HUES6 (cell line): ENCODE results near the gene CARNS1.

Source experiments
- H3K27ac ChIP-seq: 2 replicates; pipeline ENCODE4 v1.7.0; 2013; ENCODE audit warnings: low read depth, mild to moderate bottlenecking, low read length, inconsistent platforms
- H3K27me3 ChIP-seq: 2 replicates; pipeline ENCODE4 v1.6.1; 2013; ENCODE audit warnings: low read length; ENCODE audit not compliant: control insufficient read depth, insufficient read depth
- H3K36me3 ChIP-seq: 2 replicates; pipeline ENCODE4 v1.6.1; 2013; ENCODE audit warnings: low read length; ENCODE audit not compliant: control insufficient read depth, insufficient read depth
- H3K4me1 ChIP-seq: 2 replicates; pipeline ENCODE4 v1.6.1; 2013; ENCODE audit warnings: low read length; ENCODE audit not compliant: control insufficient read depth, insufficient read depth
- H3K4me3 ChIP-seq: 2 replicates; pipeline ENCODE4 v1.5.1; 2013; ENCODE audit warnings: low read depth, low read length
- H3K9ac ChIP-seq: one replicate; pipeline ENCODE4 v1.6.1; 2013; ENCODE audit warnings: mild to moderate bottlenecking, low read length
- H3K9me3 ChIP-seq: 2 replicates; pipeline ENCODE4 v1.6.1; 2013; ENCODE audit warnings: low read depth, low read length; ENCODE audit not compliant: control insufficient read depth, insufficient read depth

The CARNS1 gene

GRCh38 chr11:67441098-67441563 lies 25.7 kb downstream of the CARNS1 start:
- H3K27ac ChIP-seq: no peak overlapping the region
- H3K9ac ChIP-seq: no peak overlapping the region
- H3K4me3 ChIP-seq: no peak overlapping the region
- H3K9me3 ChIP-seq: no peaks in the 10 kb centered on the region
- H3K27me3 ChIP-seq: no peaks in the 10 kb centered on the region; the same call in 1 of the 2 replicates
- H3K36me3 ChIP-seq: peaks cover 40% of the 10 kb centered on the region
- peaks cover 15% of the 10 kb centered on the region for H3K4me1 ChIP-seq

GRCh38 chr11:67441731-67442351 lies 26.4 kb downstream of the CARNS1 start:
- Histone ChIP-seq H3K9me3 (no peaks in the 10 kb centered on the region), H3K27me3 (no peaks in the 10 kb centered on the region; the same call in 1 of the 2 replicates), H3K9ac (peak overlapping the region; percentile 95), H3K4me1 (peaks cover 10% of the 10 kb centered on the region), H3K4me3 (peak overlapping the region; percentile 90; the same call in 1 of the 2 replicates), H3K27ac (no peak overlapping the region), H3K36me3 (peaks cover 40% of the 10 kb centered on the region)

GRCh38 chr11:67442504-67443404 lies 27.3 kb downstream of the CARNS1 start:
- Histone ChIP-seq H3K27me3 (no peaks in the 10 kb centered on the region; the same call in 1 of the 2 replicates), H3K9me3 (no peaks in the 10 kb centered on the region), H3K27ac (peak overlapping the region; percentile 73; the same call in 1 of the 2 replicates), H3K4me1 (peaks cover 2% of the 10 kb centered on the region), H3K36me3 (peaks cover 36% of the 10 kb centered on the region), H3K9ac (peak overlapping the region; percentile 95), H3K4me3 (peak overlapping the region; percentile 90)

- Histone ChIP-seq H3K4me3 (no peak overlapping the region), H3K4me1 (no peaks in the 10 kb centered on the region), H3K9me3 (no peaks in the 10 kb centered on the region), H3K36me3 (peaks cover 16% of the 10 kb centered on the region), H3K27me3 (no peaks in the 10 kb centered on the region; the same call in 1 of the 2 replicates), H3K9ac (no peak overlapping the region), H3K27ac (no peak overlapping the region)
Measured at GRCh38 chr11:67445515-67445914, 30.0 kb downstream of the CARNS1 start.

- H3K27ac ChIP-seq: no peak overlapping the region
- no peak overlapping the region for H3K4me3 ChIP-seq
- H3K36me3 ChIP-seq: no peaks in the 10 kb centered on the region
- H3K9me3 ChIP-seq: no peaks in the 10 kb centered on the region
- H3K4me1 ChIP-seq: no peaks in the 10 kb centered on the region
- H3K27me3 ChIP-seq: no peaks in the 10 kb centered on the region; the same call in 1 of the 2 replicates
- no peak overlapping the region for H3K9ac ChIP-seq
Measured at GRCh38 chr11:67448220-67448609, 32.7 kb downstream of the CARNS1 start.

GRCh38 chr11:67449116-67449844 lies 33.8 kb downstream of the CARNS1 start:
- no peak overlapping the region for H3K27ac ChIP-seq
- no peaks in the 10 kb centered on the region for H3K36me3 ChIP-seq
- H3K4me1 ChIP-seq: no peaks in the 10 kb centered on the region
- H3K27me3 ChIP-seq: no peaks in the 10 kb centered on the region; the same call in 1 of the 2 replicates
- H3K9ac ChIP-seq: no peak overlapping the region
- H3K4me3 ChIP-seq: no peak overlapping the region
- no peaks in the 10 kb centered on the region for H3K9me3 ChIP-seq

- no peak overlapping the region for H3K4me3 ChIP-seq
- no peaks in the 10 kb centered on the region for H3K4me1 ChIP-seq
- H3K36me3 ChIP-seq: no peaks in the 10 kb centered on the region
- H3K9ac ChIP-seq: no peak overlapping the region
- H3K27ac ChIP-seq: no peak overlapping the region
- H3K27me3 ChIP-seq: no peaks in the 10 kb centered on the region; the same call in 1 of the 2 replicates
- H3K9me3 ChIP-seq: no peaks in the 10 kb centered on the region
Measured at GRCh38 chr11:67450796-67451657, 35.5 kb downstream of the CARNS1 start.

GRCh38 chr11:67451658-67451976 lies 36.1 kb downstream of the CARNS1 start:
- Histone ChIP-seq H3K27ac (no peak overlapping the region), H3K27me3 (no peaks in the 10 kb centered on the region; the same call in 1 of the 2 replicates)

GRCh38 chr11:67452141-67452952 lies 36.9 kb downstream of the CARNS1 start, which contains the start of gene GPR152:
Gene GPR152 (minus strand): TSS chr11:67452729. CDS start chr11:67452724, 5 bp downstream.
- Histone ChIP-seq H3K9me3 (no peaks in the 10 kb centered on the region), H3K4me1 (no peaks in the 10 kb centered on the region), H3K27ac (no peak within 1 kb of the TSS), H3K9ac (no peak within 1 kb of the TSS), H3K27me3 (no peaks in the 10 kb centered on the region; the same call in 1 of the 2 replicates), H3K4me3 (no peak within 1 kb of the TSS), H3K36me3 (no peaks in the 10 kb centered on the region)

More at GRCh38 chr11:67451658-67451976, 36.1 kb downstream of the CARNS1 start:
- Histone ChIP-seq H3K9ac (no peak overlapping the region), H3K4me1 (no peaks in the 10 kb centered on the region), H3K4me3 (no peak overlapping the region), H3K9me3 (no peaks in the 10 kb centered on the region), H3K36me3 (no peaks in the 10 kb centered on the region)
